Activated CD4-positive, alpha-beta T cell treated with anti-CD3 and anti-CD28 coated beads, Interleukin-2, amount 10 ng/mL, durations not matched to agents 24 days and 14 days (primary cell): ENCODE results near the gene CEP63. TPM values are rescaled to one million over a fixed set of nuclear protein-coding genes. Genes with fewer than 3 reads are reported as not detected.

Source experiments
- DNase-seq: peaks from one replicate; pipeline ENCODE4 v3.0.0; 2022
- H3K27ac Mint-ChIP-seq: one replicate; pipeline ENCODE4 v1.8.0; 2022; ENCODE audit warnings: mild to moderate bottlenecking, mixed read lengths
- H3K27me3 Mint-ChIP-seq: one replicate; pipeline ENCODE4 v1.8.0; 2022; ENCODE audit warnings: mixed read lengths
- H3K36me3 Mint-ChIP-seq: one replicate; pipeline ENCODE4 v1.8.0; 2022; ENCODE audit warnings: low read depth, mild to moderate bottlenecking, mixed read lengths
- H3K4me1 Mint-ChIP-seq: one replicate; pipeline ENCODE4 v1.8.0; 2021; ENCODE audit warnings: mixed read lengths
- H3K4me3 Mint-ChIP-seq: one replicate; pipeline ENCODE4 v1.8.0; 2022; ENCODE audit warnings: mild to moderate bottlenecking, moderate library complexity, mixed read lengths
- H3K9me3 Mint-ChIP-seq: one replicate; pipeline ENCODE4 v1.8.0; 2021; ENCODE audit warnings: mixed read lengths
- intact Hi-C: fragments of 100-400 bp; cut with micrococcal nuclease; formaldehyde crosslinking; loops from one replicate; pipeline ENCODE4 v1.15.1; 2023
- total RNA-seq: library from RNA; stranded (reverse); gene quantifications from 2 replicates; pipeline ENCODE4 v1.2.3, GENCODE V29; 2022

The CEP63 gene
- total RNA-seq, 1 donor from 2014 or later = 18.6 TPM

- no peaks in the 10 kb centered on the region for H3K4me1 Mint-ChIP-seq
- no peak overlapping the region for H3K27ac Mint-ChIP-seq
- H3K36me3 Mint-ChIP-seq = no peaks in the 10 kb centered on the region
- intact Hi-C loops = loop anchor here (10.0 kb wide), 1 partner anchor 148 kb away; no protein-coding TSS in a partner anchor
- H3K9me3 Mint-ChIP-seq = no peaks in the 10 kb centered on the region
- DNase-seq = no peak
- no peak overlapping the region for H3K4me3 Mint-ChIP-seq
- no peaks in the 10 kb centered on the region for H3K27me3 Mint-ChIP-seq
Observed at GRCh38 chr3:134606033-134607025, 120.5 kb downstream of the CEP63 start.

GRCh38 chr3:134607054-134608022 is 121.5 kb downstream of the CEP63 start:
- no peaks in the 10 kb centered on the region for H3K9me3 Mint-ChIP-seq
- no peak for DNase-seq
- H3K27ac Mint-ChIP-seq = no peak overlapping the region
- H3K4me3 Mint-ChIP-seq = no peak overlapping the region
- H3K36me3 Mint-ChIP-seq = no peaks in the 10 kb centered on the region
- H3K4me1 Mint-ChIP-seq = no peaks in the 10 kb centered on the region
- no peaks in the 10 kb centered on the region for H3K27me3 Mint-ChIP-seq
- intact Hi-C loops = loop anchor here (10.0 kb wide), 1 partner anchor 147 kb away; no protein-coding TSS in a partner anchor

DNA sequence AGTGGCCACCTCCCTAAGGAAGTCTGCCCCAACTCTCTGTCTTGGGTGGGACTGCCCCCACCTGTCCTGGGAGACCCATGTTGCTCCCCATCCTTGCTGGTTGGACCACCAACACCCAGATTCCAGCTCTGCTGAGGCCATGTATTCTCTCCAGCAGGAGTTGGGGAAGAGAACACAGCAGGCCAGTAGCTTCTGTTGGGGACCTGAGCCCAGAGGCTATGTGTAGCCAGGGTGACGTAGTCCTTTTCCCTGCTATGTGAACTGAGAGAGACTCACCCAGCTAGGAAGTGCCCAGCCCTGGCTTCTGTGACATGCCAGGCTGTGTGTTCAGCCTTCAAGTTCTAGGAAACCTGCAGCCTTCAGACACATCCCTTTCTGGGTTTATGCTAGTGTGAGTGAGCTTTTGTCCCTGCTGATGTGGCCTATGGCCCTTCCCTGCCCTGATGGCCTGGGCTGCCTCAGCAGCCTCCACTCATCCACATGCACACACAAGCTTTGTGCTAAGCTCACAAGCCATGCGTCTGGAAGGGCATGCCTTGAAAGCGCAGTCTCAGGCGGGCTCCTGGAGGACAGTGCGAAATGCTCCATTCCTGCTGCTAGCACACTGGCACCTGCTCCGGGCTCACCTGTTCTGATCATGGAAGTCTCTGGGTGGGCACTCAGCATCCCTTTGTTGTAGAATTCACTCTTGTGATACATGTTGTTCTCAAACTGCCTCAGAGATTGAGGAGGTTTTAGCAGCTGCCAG is 122.3 kb downstream of the CEP63 start:
- Mint-ChIP-seq H3K27me3 (no peaks in the 10 kb centered on the region), H3K9me3 (no peaks in the 10 kb centered on the region), H3K36me3 (no peaks in the 10 kb centered on the region), H3K4me3 (no peak overlapping the region), H3K27ac (no peak overlapping the region), H3K4me1 (no peaks in the 10 kb centered on the region)
- intact Hi-C loops = loop anchor here (10.0 kb wide), 1 partner anchor 147 kb away; no protein-coding TSS in a partner anchor
- no peak for DNase-seq

DNA sequence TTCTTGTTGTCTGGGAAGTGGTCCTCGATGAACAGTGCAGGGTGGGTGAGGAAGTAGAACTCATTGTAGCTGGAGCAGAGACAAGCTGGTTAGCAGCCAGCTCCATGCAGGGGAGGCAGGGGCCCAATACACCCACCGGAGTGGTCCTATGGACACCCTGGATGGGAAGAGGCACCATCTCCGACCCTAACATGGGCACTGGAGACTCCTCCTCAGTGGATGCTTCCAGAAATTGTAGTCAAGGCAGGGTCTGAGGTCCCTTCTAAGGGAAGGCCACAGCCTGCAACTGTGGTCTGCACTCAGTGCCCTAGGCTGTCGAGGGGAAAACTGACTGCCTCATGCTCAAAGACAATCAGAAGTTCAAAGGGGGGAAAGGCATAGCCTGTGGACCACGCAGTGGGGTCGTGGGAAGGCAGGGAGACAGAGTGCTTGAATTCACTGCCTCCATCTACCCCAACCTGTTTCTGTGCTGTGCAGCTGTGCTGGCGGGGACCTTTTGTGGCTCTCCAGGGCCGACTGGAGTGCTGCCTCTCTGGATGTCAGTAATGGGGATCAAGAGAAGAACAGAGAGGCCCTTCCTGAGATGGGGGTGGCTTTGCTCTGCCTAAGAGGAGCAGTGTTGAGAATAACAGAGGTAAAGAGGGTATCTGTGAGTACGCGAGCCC is 123.0 kb downstream of the CEP63 start:
- Mint-ChIP-seq H3K4me1 (no peaks in the 10 kb centered on the region), H3K36me3 (no peaks in the 10 kb centered on the region), H3K27me3 (no peaks in the 10 kb centered on the region), H3K27ac (no peak overlapping the region), H3K4me3 (no peak overlapping the region), H3K9me3 (no peaks in the 10 kb centered on the region)
- intact Hi-C loops = loop anchor here (10.0 kb wide), 1 partner anchor 146 kb away; no protein-coding TSS in a partner anchor
- no peak for DNase-seq

DNA sequence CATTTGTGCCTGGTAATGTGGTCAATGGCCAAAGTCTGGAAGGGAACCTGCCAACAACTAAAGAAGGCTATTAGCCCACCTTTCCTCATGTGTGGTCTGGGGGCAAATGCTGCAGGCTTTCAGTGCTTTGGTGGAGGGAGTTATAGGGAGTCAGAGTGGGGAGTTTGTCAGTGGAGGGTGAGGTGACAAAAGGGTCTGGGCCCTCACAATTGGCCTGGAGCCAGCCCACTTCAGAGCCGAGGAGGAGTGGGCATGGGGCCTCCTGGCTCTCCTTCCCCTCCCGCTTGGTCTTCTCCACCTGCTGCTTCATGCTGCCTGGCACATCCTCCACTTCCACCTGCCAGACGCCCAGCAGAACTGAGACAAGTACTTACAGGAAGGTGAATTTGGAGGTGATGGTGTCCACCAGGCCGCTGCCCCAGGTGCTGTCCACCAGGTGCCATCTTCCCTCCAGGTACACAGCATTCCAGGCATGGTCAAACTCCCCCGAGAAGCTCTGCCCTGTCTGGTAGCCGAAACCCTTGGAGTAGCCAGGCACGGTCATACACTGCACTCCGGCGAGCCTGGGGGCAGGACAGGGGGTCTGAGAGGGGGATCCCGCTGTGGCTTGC is 124.1 kb downstream of the CEP63 start:
- Mint-ChIP-seq H3K4me3 (no peak overlapping the region), H3K27me3 (no peaks in the 10 kb centered on the region), H3K27ac (no peak overlapping the region), H3K9me3 (no peaks in the 10 kb centered on the region), H3K36me3 (no peaks in the 10 kb centered on the region), H3K4me1 (no peaks in the 10 kb centered on the region)
- DNase-seq = no peak
- intact Hi-C loops = loop anchor here (10.0 kb wide), 1 partner anchor 145 kb away; no protein-coding TSS in a partner anchor

DNA sequence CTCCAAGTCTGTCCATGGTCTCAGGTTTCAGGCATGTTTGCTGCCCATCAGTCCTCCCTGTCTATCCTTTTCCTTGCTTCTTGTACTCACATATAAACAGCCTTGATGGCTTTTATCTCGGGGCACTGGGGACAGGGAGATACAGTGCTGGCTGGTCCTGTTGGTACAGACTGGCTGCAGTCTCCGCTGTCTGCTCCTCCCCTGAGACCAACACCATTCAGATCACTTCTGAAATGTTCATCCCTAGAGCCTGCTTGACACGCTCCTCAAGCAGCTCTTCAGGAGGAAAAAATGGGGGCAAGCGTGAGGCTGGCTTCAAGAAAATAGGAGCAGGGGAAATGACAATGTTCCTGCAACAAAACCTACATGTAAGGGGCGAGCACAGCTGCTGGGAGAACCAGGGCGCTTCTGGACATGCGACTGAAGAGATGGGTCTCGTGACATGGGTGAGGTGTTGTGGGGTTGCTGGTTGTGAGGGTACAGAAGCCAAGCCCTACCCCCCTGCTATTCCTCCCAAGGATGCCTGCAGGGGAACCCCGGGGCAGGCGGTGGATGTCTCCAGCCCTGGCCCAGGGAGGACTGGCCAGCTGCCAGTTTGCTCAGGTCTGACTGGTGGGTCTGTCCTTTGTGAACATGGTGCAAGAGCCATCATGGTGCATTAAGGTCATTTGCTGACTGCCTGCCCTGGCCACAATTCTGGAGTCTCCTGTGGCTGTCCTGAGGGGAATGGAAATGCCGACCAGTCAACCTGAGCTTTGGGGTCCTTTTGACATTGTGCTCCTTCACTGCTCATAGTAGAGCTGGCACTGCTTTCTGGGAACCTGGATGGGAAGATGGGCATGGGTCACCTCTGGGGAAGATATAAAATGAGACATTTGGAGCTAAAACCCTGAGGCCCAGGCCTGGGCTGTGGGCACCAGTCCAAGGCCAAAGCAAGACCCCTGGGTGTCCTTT is 124.9 kb downstream of the CEP63 start:
- no peak for DNase-seq
- Mint-ChIP-seq H3K27me3 (no peaks in the 10 kb centered on the region), H3K9me3 (no peaks in the 10 kb centered on the region), H3K4me3 (no peak overlapping the region), H3K27ac (no peak overlapping the region), H3K36me3 (no peaks in the 10 kb centered on the region), H3K4me1 (no peaks in the 10 kb centered on the region)
- intact Hi-C loops = no loop called here

GRCh38 chr3:134611516-134611915 is 125.7 kb downstream of the CEP63 start:
- intact Hi-C loops = no loop called here
- Mint-ChIP-seq H3K27me3 (no peaks in the 10 kb centered on the region), H3K36me3 (no peaks in the 10 kb centered on the region), H3K4me1 (no peaks in the 10 kb centered on the region), H3K9me3 (no peaks in the 10 kb centered on the region), H3K27ac (no peak overlapping the region), H3K4me3 (no peak overlapping the region)
- no peak for DNase-seq

- H3K4me3 Mint-ChIP-seq = no peak overlapping the region
- no peaks in the 10 kb centered on the region for H3K4me1 Mint-ChIP-seq
- no peak overlapping the region for H3K27ac Mint-ChIP-seq
- no peak for DNase-seq
- H3K36me3 Mint-ChIP-seq = no peaks in the 10 kb centered on the region
- H3K27me3 Mint-ChIP-seq = no peaks in the 10 kb centered on the region
- no peaks in the 10 kb centered on the region for H3K9me3 Mint-ChIP-seq
- intact Hi-C loops = no loop called here
Observed at GRCh38 chr3:134613006-134613520, 127.2 kb downstream of the CEP63 start.

DNA sequence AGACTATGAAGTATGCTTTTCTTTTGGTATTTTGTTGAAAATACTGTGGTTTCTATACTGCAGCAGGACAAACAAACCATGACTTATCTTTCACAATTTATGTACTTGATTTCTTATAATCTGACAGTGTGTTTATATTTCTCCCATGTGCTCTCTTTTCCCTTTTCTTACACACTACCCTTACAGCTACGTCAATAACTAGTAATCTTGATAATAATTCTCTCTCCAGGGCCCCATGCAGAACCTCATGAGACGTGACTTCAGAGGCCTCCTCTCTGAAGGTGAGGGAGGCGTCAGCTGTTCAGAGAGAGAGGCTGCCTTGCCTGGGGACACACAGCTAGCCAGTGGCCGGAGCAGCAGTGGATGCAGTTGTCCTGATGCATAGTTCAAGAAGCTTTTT is 129.1 kb downstream of the CEP63 start:
- Mint-ChIP-seq H3K9me3 (no peaks in the 10 kb centered on the region), H3K4me3 (no peak overlapping the region), H3K4me1 (no peaks in the 10 kb centered on the region), H3K27me3 (no peaks in the 10 kb centered on the region), H3K27ac (no peak overlapping the region), H3K36me3 (no peaks in the 10 kb centered on the region)
- DNase-seq = no peak
- intact Hi-C loops = no loop called here

- Mint-ChIP-seq H3K36me3 (no peaks in the 10 kb centered on the region), H3K4me3 (no peak overlapping the region), H3K9me3 (no peaks in the 10 kb centered on the region), H3K27ac (no peak overlapping the region), H3K27me3 (no peaks in the 10 kb centered on the region), H3K4me1 (no peaks in the 10 kb centered on the region)
- no peak for DNase-seq
- intact Hi-C loops = no loop called here
Observed at GRCh38 chr3:134615743-134616142, 129.9 kb downstream of the CEP63 start.

- Mint-ChIP-seq H3K27me3 (no peaks in the 10 kb centered on the region), H3K4me3 (no peak overlapping the region), H3K27ac (no peak overlapping the region), H3K36me3 (no peaks in the 10 kb centered on the region), H3K9me3 (no peaks in the 10 kb centered on the region), H3K4me1 (no peaks in the 10 kb centered on the region)
- DNase-seq = no peak
- intact Hi-C loops = no loop called here
Observed at GRCh38 chr3:134617608-134618477, 132.0 kb downstream of the CEP63 start.
